IMR-90 (cell line): ENCODE data around the gene TCF25. TPM values are rescaled to one million over a fixed set of nuclear protein-coding genes. Genes with fewer than 3 reads are reported as not detected.

Source experiments
- ATAC-seq: fragments of 200-7000 bp; cut with Tn5 transposase; 2 replicates; pipeline ENCODE4 v1.9.1; 2020; ENCODE audit warnings: low read depth, mild to moderate bottlenecking, moderate library complexity
- BruUV-seq: library from RNA; stranded (reverse); fragments of 400-500 nt; replicated peaks from 2 replicates; lab custom pipeline; 2021; lab: Mats Ljungman, UMichigan
- CTCF ChIA-PET: fragments of 300-600 bp; formaldehyde crosslinking; extraction: SDS; loops from one replicate; lab custom pipeline; 2021; ENCODE audit warnings: antibody characterized with exemption; lab: Yijun Ruan, JAX
- POLR2A ChIA-PET: fragments of 300-600 bp; sonication (Branson Sonifier 250); formaldehyde crosslinking; loops from one replicate; lab custom pipeline; 2022; ENCODE audit warnings: antibody characterized with exemption; ENCODE audit not compliant: unreplicated experiment; lab: Charles Lee
- DNase-seq: peaks from one replicate; pipeline ENCODE4 v3.0.0; 2013
- H2AFZ ChIP-seq: replicated peaks from 2 replicates; pipeline ENCODE3; 2013; ENCODE audit warnings: low read length, mild to moderate bottlenecking; ENCODE audit not compliant: poor library complexity
- H2AK5ac ChIP-seq: 2 replicates; pipeline ENCODE4 v1.6.1; 2013; ENCODE audit warnings: low read depth, low read length, inconsistent platforms
- H2AK9ac ChIP-seq: replicated peaks from 2 replicates; pipeline ENCODE3; 2013; ENCODE audit warnings: mild to moderate bottlenecking, low read depth, low read length, moderate library complexity; ENCODE audit not compliant: poor library complexity
- H2BK120ac ChIP-seq: 2 replicates; pipeline ENCODE4 v1.6.1; 2013; ENCODE audit warnings: low read depth, low read length, inconsistent platforms
- H2BK15ac ChIP-seq: 3 replicates; pipeline ENCODE4 v1.6.1; 2013; ENCODE audit warnings: low read depth, low read length, inconsistent platforms
- H2BK20ac ChIP-seq: 2 replicates; pipeline ENCODE4 v1.6.1; 2013; ENCODE audit warnings: low read depth, mild to moderate bottlenecking, inconsistent platforms, low read length, moderate library complexity
- H2BK5ac ChIP-seq: 2 replicates; pipeline ENCODE4 v1.6.1; 2013; ENCODE audit warnings: mild to moderate bottlenecking, low read depth, low read length, inconsistent platforms; ENCODE audit not compliant: poor library complexity, severe bottlenecking
- H3K14ac ChIP-seq: replicated peaks from 2 replicates; pipeline ENCODE4 v1.6.1; 2013; ENCODE audit warnings: low read depth, low read length, inconsistent platforms
- H3K18ac ChIP-seq: 2 replicates; pipeline ENCODE4 v1.6.1; 2013; ENCODE audit warnings: low read depth, low read length, control low read depth
- H3K23ac ChIP-seq: 2 replicates; pipeline ENCODE4 v1.6.1; 2013; ENCODE audit warnings: low read depth, low read length, inconsistent platforms
- H3K27ac ChIP-seq: 2 replicates; pipeline ENCODE4 v1.5.1; 2013; ENCODE audit warnings: mild to moderate bottlenecking, control low read depth, low read length; ENCODE audit not compliant: insufficient read depth
- H3K27me3 ChIP-seq: 2 replicates; pipeline ENCODE4 v1.6.1; 2013; ENCODE audit warnings: low read length; ENCODE audit not compliant: control insufficient read depth, insufficient read depth
- H3K36me3 ChIP-seq: 2 replicates; pipeline ENCODE4 v1.6.1; 2013; ENCODE audit warnings: low read length, mixed read lengths; ENCODE audit not compliant: control insufficient read depth, insufficient read depth
- H3K4ac ChIP-seq: 2 replicates; pipeline ENCODE4 v1.6.1; 2013; ENCODE audit warnings: low read depth, low read length, inconsistent platforms
- H3K4me1 ChIP-seq: 2 replicates; pipeline ENCODE4 v1.6.1; 2013; ENCODE audit warnings: low read length, mixed read lengths; ENCODE audit not compliant: control insufficient read depth, insufficient read depth
- H3K4me2 ChIP-seq: 2 replicates; pipeline ENCODE4 v1.6.1; 2013; ENCODE audit warnings: low read depth, mild to moderate bottlenecking, control low read depth, low read length, moderate library complexity
- H3K4me3 ChIP-seq: 2 replicates; pipeline ENCODE4 v1.5.1; 2013; ENCODE audit warnings: low read depth, mild to moderate bottlenecking, control low read depth, low read length, moderate library complexity; ENCODE audit not compliant: insufficient read depth
- H3K56ac ChIP-seq: 2 replicates; pipeline ENCODE4 v1.6.1; 2013; ENCODE audit warnings: low read length, inconsistent platforms; ENCODE audit not compliant: insufficient read depth; ENCODE audit errors: extremely low read depth
- H3K79me1 ChIP-seq, 2 experiments: 2 replicates each; pipeline ENCODE4 v1.6.1; 2013; ENCODE audit warnings: low read length in 2 of 2, inconsistent platforms in 1 of 2, low read depth in 1 of 2
- H3K9ac ChIP-seq: 2 replicates; pipeline ENCODE4 v1.6.1; 2013; ENCODE audit warnings: low read depth, low read length, control low read depth
- H3K9me1 ChIP-seq: 2 replicates; pipeline ENCODE4 v1.6.1; 2013; ENCODE audit warnings: low read length, inconsistent platforms; ENCODE audit not compliant: insufficient read depth
- H3K9me3 ChIP-seq: 2 replicates; pipeline ENCODE4 v1.6.1; 2013; ENCODE audit warnings: low read length; ENCODE audit not compliant: control insufficient read depth, insufficient read depth
- H4K20me1 ChIP-seq: 2 replicates; pipeline ENCODE4 v1.6.1; 2013; ENCODE audit warnings: low read length, inconsistent platforms; ENCODE audit not compliant: insufficient read depth
- H4K5ac ChIP-seq: 2 replicates; pipeline ENCODE4 v1.6.1; 2013; ENCODE audit warnings: mild to moderate bottlenecking, low read depth, low read length, control low read depth
- H4K8ac ChIP-seq, 2 experiments: 2 replicates each; pipeline ENCODE4 v1.6.1; 2013; ENCODE audit warnings: low read depth in 2 of 2, low read length in 2 of 2, control low read depth in 1 of 2, inconsistent platforms in 1 of 2
- H4K91ac ChIP-seq: 2 replicates; pipeline ENCODE4 v1.6.1; 2013; ENCODE audit warnings: low read depth, low read length, inconsistent platforms; ENCODE audit not compliant: insufficient read depth
- BHLHE40 ChIP-seq: fragments of 150-350 bp; IDR thresholded peaks from 2 replicates; pipeline ENCODE4 v1.6.1; 2016; ENCODE audit warnings: mild to moderate bottlenecking, low read depth, low read length
- CEBPB ChIP-seq: IDR thresholded peaks from 2 replicates; pipeline ENCODE4 v1.6.1; 2012; ENCODE audit warnings: low read depth, low read length, improper control_type of control experiment
- CHD1 ChIP-seq: IDR thresholded peaks from 2 replicates; pipeline ENCODE4 v1.6.1; 2012; ENCODE audit warnings: low read depth, low read length, improper control_type of control experiment
- MAFK ChIP-seq: IDR thresholded peaks from 2 replicates; pipeline ENCODE4 v1.6.1; 2012; ENCODE audit warnings: low read depth, low read length, improper control_type of control experiment
- MAZ ChIP-seq: IDR thresholded peaks from 2 replicates; pipeline ENCODE4 v1.6.1; 2012; ENCODE audit warnings: low read depth, mild to moderate bottlenecking, low read length, improper control_type of control experiment, moderate library complexity, borderline replicate concordance
- MXI1 ChIP-seq: IDR thresholded peaks from 2 replicates; pipeline ENCODE4 v1.6.1; 2012; ENCODE audit warnings: low read depth, mild to moderate bottlenecking, low read length, moderate library complexity, borderline replicate concordance
- POLR2A ChIP-seq: IDR thresholded peaks from 2 replicates; pipeline ENCODE4 v1.6.1; 2012; ENCODE audit warnings: mild to moderate bottlenecking, low read depth, low read length
- RAD21 ChIP-seq: IDR thresholded peaks from 2 replicates; pipeline ENCODE4 v1.6.1; 2012; ENCODE audit warnings: low read length, improper control_type of control experiment
- RCOR1 ChIP-seq: IDR thresholded peaks from 2 replicates; pipeline ENCODE4 v1.6.1; 2012; ENCODE audit warnings: mild to moderate bottlenecking, low read length, improper control_type of control experiment; ENCODE audit not compliant: insufficient replicate concordance
- RFX5 ChIP-seq: IDR thresholded peaks from 2 replicates; pipeline ENCODE4 v1.8.0; 2012; ENCODE audit warnings: low read depth, mild to moderate bottlenecking, low read length, moderate library complexity
- SMC3 ChIP-seq: fragments of 150-350 bp; IDR thresholded peaks from 2 replicates; pipeline ENCODE4 v1.6.1; 2016; ENCODE audit warnings: low read depth, mild to moderate bottlenecking, antibody characterized with exemption, low read length, moderate library complexity
- WGBS, 2 experiments: methylation state at CpG; one replicate each; pipeline versions ENCODE4 v1.1.5 to v1.1.7; 2013; ENCODE audit warnings: missing lambda C conversion rate in 2 of 2; ENCODE audit not compliant: insufficient read length in 1 of 2; ENCODE audit errors: extremely low coverage in 2 of 2; 5-methylcytosine and 5-hydroxymethylcytosine counted together
- dilution Hi-C: fragments of 300-500 bp; cut with HindIII; formaldehyde crosslinking; loops from one replicate; pipeline ENCODE4 v1.14.3; 2018; ENCODE audit warnings: low sequenced_read_pairs; ENCODE audit not compliant: unreplicated experiment
- in situ Hi-C: fragments of 300-500 bp; cut with MboI; formaldehyde crosslinking; loops from 3 replicates; pipeline ENCODE4 v1.14.3; 2019; ENCODE audit warnings: low sequenced_read_pairs, inconsistent platforms, mixed read lengths
- intact Hi-C: fragments of 100-400 bp; cut with micrococcal nuclease; formaldehyde crosslinking; loops from 2 replicates; pipeline ENCODE4 v1.10.0; 2022
- polyA plus RNA-seq, 3 experiments: library from polyadenylated mRNA; depleted of rRNA; stranded (reverse); fragments of >200 nt; gene quantifications; 2 replicates each; pipeline ENCODE4 v1.2.3, GENCODE V29; 2012; ENCODE audit warnings: low replicate concordance in 1 of 3
- total RNA-seq: library from RNA; depleted of rRNA; stranded (reverse); fragments of >200 nt; gene quantifications from 2 replicates; pipeline ENCODE4 v1.2.3, GENCODE V29; 2012
- TF ChIP-seq, protein P1 (sequence below): fragments of 150-350 bp; IDR thresholded peaks from 2 replicates; pipeline ENCODE4 v1.6.1; 2016; ENCODE audit warnings: low read depth, mild to moderate bottlenecking, low read length, moderate library complexity, borderline replicate concordance
- TF ChIP-seq, protein P2 (sequence below): conservative IDR thresholded peaks from 2 replicates; pipeline ENCODE4 v1.5.1; 2012; ENCODE audit warnings: mild to moderate bottlenecking, low read depth, low read length, improper control_type of control experiment
- TF ChIP-seq, protein P3 (sequence below): fragments of 150-350 bp; IDR thresholded peaks from 2 replicates; pipeline ENCODE4 v1.6.1; 2017; ENCODE audit warnings: mild to moderate bottlenecking, antibody characterized with exemption, low read length, low read depth

TCF25 gene
- total and polyA plus RNA-seq, 2 of the 4 experiments (the other 2 are of a cell fraction): 127 to 184 TPM

DNA sequence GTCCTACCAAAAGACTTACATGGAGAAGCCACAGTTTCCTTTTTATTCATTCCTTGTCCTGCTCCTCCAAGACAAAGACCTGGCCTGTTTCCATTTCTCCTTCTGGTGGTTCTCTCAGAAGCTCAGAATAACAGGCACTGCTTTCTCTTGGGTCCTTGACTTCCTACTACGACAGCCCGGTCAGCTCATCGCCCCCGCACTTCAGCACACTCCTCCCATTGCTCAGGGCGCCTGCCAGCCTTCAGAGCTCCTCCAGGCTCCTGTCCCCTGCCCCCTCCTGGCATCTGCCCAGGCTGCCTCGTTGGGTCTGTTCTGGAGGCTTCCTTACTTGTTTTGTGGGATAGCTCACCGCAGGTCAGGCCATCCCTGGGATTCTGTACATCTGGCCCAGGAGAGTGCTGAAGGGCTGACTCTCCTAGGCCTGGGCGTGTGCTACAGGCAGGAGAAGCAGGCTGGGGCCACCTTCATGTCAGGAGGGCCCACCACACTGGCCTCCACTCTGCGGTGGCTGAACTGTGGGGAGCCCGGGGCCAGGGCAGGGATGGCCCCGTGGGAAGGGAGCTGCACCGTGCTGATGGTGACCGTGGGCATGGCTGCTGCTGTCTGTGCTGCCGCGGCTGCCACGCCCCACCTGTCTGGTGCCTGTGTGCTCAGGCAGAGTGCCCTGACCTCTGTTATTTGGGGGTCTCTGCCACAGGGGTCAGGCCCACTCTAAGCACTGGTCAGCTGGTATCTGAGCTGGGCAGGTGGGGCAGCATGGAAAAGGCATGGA is 17.7 kb downstream of the TCF25 start:
- Histone ChIP-seq H3K4me3 (no peak overlapping the region), H3K9me3 (no peaks in the 10 kb centered on the region), H2AFZ (no peak overlapping the region), H2BK15ac (no peak overlapping the region), H4K5ac (no peak overlapping the region), H4K91ac (no peak overlapping the region), H3K56ac (no peak overlapping the region), H2BK120ac (no peak overlapping the region), H2AK9ac (peak overlapping the region; percentile 28), H3K27ac (no peak overlapping the region), H2AK5ac (no peak overlapping the region), H3K9ac (no peak overlapping the region), H3K9me1 (peaks cover 4% of the 10 kb centered on the region), H2BK20ac (no peak overlapping the region), H3K79me1 (peaks cover 15 to 49% of the 10 kb centered on the region in 2 experiments), H3K18ac (no peak overlapping the region), H4K8ac (no peak overlapping the region), H3K23ac (no peak overlapping the region), H3K14ac (no peak overlapping the region), H3K4me1 (no peaks in the 10 kb centered on the region), H3K36me3 (peaks cover 66% of the 10 kb centered on the region), H4K20me1 (peaks cover 47% of the 10 kb centered on the region), H3K4ac (no peak overlapping the region), H3K27me3 (no peaks in the 10 kb centered on the region), H3K4me2 (no peak overlapping the region), H2BK5ac (no peak overlapping the region)
- no peak for DNase-seq
- dilution Hi-C loops (no loop called here), intact Hi-C loops (no loop called here), in situ Hi-C loops (no loop called here)
- ATAC-seq: no peak
- ChIA-PET POLR2A (no interaction called here), CTCF (no interaction called here)
- 100% methylated on average over 6 of the region's 16 CpGs; no CpG with 5 or more reads in 1 of the 2 experiments for WGBS, 2 experiments
- TF ChIP-seq RCOR1 (no peak), BHLHE40 (no peak), MAZ (no peak), RAD21 (no peak), CEBPB (no peak), MAFK (no peak), RFX5 (no peak), CHD1 (no peak), MXI1 (no peak), POLR2A (no peak), SMC3 (no peak)
- TF ChIP-seq, protein P1, sequence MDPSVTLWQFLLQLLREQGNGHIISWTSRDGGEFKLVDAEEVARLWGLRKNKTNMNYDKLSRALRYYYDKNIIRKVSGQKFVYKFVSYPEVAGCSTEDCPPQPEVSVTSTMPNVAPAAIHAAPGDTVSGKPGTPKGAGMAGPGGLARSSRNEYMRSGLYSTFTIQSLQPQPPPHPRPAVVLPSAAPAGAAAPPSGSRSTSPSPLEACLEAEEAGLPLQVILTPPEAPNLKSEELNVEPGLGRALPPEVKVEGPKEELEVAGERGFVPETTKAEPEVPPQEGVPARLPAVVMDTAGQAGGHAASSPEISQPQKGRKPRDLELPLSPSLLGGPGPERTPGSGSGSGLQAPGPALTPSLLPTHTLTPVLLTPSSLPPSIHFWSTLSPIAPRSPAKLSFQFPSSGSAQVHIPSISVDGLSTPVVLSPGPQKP: no peak
- TF ChIP-seq, protein P2, sequence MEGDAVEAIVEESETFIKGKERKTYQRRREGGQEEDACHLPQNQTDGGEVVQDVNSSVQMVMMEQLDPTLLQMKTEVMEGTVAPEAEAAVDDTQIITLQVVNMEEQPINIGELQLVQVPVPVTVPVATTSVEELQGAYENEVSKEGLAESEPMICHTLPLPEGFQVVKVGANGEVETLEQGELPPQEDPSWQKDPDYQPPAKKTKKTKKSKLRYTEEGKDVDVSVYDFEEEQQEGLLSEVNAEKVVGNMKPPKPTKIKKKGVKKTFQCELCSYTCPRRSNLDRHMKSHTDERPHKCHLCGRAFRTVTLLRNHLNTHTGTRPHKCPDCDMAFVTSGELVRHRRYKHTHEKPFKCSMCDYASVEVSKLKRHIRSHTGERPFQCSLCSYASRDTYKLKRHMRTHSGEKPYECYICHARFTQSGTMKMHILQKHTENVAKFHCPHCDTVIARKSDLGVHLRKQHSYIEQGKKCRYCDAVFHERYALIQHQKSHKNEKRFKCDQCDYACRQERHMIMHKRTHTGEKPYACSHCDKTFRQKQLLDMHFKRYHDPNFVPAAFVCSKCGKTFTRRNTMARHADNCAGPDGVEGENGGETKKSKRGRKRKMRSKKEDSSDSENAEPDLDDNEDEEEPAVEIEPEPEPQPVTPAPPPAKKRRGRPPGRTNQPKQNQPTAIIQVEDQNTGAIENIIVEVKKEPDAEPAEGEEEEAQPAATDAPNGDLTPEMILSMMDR: no peak
- TF ChIP-seq, protein P3, sequence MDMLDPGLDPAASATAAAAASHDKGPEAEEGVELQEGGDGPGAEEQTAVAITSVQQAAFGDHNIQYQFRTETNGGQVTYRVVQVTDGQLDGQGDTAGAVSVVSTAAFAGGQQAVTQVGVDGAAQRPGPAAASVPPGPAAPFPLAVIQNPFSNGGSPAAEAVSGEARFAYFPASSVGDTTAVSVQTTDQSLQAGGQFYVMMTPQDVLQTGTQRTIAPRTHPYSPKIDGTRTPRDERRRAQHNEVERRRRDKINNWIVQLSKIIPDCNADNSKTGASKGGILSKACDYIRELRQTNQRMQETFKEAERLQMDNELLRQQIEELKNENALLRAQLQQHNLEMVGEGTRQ: no peak
- BruUV-seq: no TSS peak
